Endometrium (tissue), 2 donors: ENCODE measurements around the gene VASH2.

ENCODE experiments used
- FAIRE-seq: peaks from 2 replicates; lab custom pipeline; 2012; peaks lifted over from hg19 to GRCh38; lab: Jason Lieb, UNC
- donor health status: control.
- donor health status: control.

Gene VASH2

DNA sequence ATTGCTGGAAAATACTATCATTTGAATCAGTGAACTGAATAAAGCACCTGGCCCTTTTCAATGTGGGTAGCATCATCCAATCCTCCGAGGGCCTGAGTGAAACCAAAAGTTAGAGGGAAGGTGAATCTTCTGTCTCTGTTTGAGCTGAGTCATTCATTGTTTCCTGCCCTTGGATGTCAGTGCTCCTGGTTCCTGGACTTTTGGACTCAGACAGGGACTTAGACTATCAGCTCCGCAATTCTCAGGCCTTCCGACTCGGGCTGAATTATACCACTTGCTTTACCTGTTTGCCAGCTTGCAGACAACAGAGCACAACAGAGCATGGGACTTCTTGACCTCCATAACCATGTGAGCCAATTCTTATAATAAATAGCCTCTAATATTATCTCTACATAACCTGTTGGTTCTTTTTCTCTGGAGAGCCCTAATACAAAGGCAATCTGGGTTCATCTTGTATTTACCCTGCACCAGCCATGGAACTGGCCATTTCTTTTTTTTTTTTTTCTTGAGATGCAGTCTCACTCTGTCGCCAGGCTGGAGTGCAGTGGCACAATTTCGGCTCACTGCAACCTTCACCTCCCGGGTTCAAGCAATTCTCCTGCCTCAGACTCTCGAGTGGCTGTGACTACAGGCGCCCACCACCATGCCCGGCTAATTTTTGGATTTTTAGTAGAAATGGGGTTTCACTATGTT, 19.2 kb upstream of the VASH2 start:
- no peak for FAIRE-seq

DNA sequence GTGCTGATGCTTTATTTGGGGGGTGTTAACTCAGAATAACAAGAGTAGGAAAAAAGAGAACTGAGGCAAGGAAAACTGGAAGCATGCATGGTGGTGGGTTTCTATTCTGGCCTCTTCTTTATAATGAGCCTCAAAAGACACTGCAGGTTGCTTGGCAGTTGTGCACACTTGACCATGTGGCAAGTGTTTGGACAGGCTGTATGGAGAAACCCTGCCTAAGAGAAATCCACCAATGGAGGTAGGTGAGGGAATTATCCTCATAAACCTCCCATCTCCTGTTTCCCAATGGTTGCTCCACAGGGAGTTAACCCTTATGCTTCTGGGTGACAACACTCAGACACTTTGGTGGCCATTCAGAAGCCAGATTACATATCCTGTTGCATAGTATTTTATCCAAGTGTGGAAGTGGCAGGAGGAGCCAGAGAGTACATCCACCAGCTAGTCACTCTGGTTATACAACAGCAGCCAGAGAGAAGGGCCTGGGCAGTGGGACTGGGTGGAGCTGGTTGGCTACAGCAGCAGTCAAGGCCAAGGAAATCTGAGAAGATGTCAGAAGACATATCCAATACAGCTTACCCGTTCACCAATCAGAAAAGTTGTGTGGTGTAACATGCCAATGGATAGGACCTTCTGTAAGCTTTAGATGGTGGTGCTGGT, 16.4 kb upstream of the VASH2 start:
- FAIRE-seq: no peak

DNA sequence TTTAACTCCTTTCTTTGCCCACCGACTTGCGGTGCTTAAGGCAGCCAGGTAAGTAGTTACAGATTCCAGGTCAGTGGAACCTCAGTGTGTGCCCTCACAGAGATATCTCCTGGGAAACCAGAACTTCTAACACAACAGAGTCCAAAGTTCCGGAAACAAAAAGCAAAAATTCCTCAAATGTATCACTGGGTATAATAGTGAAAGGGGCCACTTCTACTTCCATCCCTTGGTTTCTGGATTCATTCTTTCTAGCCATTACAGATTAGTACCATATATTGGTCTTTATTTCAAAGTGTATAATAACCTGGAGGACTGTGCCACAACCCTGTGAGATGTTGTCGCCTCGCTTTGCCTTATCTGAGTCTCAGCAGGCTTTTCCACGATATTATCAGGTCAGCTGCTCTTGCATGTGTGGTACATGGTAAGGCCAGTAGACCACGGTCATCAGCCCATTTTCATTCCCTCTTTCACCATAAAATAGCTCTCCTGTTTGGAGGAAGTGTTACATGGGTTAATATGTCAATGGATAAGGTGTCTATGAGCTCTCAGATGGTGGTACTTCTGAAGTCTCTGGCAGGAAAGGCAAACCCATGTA, 14.9 kb upstream of the VASH2 start:
- no peak for FAIRE-seq

DNA sequence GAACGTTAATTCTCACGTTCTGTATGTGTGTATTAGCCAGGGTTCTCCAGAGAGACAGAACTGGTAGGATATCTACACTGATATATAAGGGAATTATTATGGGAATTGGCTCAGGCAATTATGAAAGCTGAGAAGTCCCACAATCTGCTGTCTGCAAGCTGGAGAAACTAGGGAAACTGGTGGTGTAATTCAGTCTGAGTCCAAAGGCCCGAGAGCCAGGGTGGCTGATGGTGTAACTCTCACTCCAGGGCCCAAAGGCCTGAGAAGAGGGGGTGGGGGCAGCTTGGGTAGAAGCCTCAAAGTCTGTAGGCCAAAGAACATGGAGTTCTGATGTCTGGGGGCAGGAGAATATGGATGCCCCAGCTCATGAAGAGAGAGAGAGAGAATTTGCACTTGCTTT, 13.3 kb upstream of the VASH2 start:
- no peak for FAIRE-seq

DNA sequence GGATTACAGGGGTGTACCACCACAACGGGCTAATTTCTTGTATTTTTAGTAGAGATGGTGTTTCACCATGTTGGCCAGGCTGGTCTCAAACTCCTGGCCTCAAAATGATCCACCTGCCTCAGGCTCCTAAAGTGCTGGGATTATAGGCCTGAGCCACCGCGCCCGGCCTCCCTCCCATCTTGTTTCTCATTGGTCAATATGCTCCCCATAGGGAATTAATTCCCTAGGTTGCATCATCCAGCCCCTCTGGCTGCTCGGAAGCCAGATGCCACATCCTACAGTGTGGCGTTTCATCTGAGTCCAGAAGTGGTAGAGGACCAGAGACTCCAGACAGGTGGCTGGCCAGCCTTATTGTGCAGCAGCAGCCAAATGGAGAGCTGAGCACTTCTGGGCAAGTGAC, 11.5 kb upstream of the VASH2 start:
- FAIRE-seq: no peak

DNA sequence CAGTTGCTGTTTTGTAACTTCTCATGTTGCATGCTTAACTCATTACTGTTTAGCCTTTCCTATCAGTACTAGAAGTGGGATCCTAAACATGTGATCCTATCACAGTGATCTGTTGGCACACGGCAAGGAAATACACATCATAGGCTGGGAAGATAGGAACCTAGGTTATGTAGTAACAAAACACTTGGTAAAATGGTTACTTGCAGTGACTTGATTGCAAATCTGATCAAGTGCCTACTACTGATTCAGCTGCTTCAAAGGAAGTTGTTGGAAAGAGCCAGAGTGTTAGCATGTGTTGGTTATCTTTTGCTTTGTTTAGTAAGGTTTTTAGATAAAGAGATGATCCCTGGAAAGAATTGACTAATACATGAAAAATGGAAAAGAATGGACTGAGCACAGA, 8.9 kb upstream of the VASH2 start:
- no peak for FAIRE-seq

DNA sequence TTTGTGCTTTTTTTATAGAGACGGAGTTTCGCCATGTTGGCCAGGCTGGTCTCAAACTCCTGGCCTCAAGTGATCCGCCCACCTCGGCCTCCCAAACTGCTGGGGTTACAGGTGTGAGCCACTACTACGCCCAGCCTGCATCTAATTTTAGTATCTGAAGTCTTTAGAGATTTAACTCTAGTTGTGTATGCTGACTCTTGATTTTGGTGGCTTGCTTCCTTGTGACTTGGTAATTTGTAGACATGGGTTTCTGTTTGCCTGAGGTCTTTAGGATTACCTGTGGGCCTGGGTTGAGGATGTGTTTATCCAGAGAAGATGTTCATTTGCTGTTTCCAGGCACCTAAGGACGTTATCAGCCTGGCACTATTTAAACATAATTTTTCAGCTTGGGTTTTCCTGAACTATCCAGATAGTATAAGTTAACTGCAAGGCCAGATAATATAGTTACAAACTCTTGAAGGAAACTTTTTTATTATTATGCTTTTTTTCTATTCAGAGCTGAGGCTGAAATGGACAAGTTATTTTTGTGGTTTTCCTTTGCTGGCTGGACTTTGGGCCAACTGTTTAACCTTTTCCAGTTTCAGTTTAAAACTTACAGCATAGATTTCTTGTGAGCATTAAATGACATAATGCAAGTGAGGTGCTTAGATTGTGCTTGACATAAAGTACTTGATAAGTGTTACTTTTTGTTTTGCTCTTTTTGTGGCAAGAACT, 7.5 kb upstream of the VASH2 start:
- no peak for FAIRE-seq

DNA sequence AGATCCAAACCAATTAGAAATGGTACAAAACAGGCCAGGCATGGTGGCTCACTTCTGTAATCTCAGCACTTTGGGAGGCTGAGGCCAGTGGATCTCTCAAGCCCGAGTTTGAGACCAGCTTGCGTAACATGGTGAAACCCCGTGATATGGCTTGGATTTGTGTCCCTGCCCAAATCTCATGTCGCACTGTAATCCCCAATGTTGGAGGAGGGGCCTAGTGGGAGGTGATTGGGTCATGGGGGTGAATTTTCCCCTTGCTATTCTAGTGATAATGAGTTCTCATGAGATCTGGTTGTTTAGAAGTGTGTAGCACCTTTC, 7.0 kb upstream of the VASH2 start:
- FAIRE-seq: no peak

DNA sequence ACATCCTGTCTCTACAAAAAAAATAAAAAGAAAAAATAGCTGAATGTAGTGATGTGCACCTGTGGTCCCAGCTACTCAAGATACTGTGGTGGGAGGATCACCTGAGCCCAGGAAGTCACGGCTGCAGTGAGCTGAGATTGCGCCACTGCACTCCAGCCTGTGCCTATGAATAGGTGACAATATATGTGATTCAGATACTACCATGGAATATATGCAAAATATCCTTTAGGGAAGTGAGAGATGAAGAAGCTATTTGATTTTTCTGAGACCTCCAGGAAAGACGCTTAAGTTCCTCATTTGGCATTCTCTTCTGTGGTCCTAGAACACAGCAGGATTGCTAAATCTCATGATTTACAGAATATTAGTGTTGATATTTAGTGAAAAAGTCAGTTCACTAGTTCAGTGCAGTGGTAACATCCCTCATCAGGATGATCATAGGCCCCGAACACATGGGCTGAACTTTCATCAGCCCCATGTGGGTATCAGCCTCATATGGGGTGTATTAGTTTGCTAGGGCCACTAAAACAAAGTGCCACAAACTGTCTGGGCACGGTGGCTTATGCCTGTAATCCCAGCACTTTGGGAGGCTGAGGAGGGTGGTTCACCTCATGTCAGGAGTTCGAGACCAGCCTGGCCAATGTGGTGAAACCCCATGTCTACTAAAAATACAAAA, 6.0 kb upstream of the VASH2 start:
- FAIRE-seq: no peak

DNA sequence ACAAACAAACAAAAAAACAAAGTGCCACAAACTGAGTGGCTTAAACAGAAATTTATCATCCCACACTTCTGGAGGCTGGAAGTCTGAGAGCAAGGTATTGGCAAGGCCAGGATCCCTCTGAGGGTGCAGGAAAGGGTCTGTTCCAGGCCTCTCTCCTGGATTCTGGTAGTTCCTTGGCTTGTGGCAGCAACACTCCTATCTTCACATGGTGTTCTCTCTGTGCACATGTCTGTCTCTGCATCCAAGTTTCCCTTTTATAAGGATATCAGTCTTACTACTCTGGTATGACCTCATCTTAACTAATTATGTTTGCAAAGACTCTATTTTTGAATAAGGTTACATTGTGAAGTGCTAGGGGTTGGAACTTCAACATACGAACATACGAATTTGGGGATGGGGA, 5.3 kb upstream of the VASH2 start:
- no peak for FAIRE-seq

DNA sequence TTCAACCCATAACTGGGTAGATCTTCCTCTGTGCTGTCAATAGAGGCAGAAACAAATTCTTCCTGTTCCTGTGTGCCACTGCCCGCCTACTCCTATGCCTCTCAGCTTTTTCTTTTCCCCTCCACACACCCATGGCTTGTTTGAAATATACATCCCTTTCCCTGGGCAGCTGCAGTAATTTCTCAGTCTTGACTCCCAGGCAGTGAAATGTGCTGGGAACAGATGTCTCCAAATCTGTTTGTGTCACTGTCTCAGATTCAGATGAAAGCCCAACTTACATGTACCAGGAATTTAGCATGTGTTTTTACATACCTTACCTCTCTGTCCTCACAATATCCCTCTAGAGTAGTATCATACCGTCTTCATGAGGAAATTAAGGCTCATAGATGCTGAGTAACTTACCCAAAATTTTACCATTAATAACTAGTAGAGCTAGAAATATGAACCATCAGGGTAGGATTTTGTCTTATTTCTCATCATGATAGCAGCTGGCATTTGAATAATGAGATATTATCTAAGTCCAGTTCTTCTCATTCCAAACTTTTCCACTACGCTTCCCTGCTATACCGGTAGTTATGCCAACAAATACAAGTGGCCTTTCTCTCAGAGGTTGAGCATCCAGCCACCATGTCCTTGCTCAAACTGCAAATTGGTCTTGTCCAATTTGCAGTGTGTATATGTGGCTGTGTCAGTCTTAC, 4.7 kb upstream of the VASH2 start:
- FAIRE-seq: no peak

DNA sequence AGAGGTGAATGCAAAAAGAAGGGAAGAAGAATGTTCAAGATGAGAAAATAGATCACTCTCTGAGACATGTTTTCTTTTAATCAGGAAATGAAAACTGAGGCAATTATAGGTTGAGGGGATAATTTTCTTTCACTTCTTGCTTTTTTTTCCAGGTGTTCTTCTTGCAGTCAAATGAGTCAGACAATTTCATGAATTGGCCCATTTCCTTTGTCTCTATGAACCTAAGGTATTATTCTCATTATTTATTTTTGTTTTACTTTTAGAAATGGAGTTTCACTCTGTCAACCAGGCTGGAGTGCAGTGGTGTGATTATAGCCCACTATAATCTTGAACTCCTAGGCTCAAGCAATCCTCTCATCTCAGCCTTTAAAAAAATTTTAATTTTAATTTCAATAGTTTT, 3.5 kb upstream of the VASH2 start:
- FAIRE-seq: no peak

DNA sequence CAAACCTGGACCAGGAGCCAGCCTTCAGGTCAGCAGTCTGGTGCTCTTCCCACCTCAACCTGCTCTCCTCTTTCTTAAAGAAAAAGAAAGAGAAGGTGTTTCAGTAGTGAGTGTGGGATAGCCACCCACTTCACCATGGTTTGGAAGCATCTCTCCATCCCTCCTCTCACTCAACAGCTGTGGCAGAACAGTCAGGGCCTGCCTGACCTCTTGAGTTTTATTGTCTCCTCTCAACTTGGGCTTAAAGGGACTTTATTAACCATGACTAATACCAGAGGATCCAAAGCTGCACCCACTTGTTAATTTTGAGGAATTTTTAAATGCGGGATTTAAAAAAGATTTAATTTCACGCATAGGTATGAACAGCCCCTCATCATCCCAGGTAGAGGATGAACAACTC, 570 bp upstream of the VASH2 start:
- FAIRE-seq: no peak

DNA sequence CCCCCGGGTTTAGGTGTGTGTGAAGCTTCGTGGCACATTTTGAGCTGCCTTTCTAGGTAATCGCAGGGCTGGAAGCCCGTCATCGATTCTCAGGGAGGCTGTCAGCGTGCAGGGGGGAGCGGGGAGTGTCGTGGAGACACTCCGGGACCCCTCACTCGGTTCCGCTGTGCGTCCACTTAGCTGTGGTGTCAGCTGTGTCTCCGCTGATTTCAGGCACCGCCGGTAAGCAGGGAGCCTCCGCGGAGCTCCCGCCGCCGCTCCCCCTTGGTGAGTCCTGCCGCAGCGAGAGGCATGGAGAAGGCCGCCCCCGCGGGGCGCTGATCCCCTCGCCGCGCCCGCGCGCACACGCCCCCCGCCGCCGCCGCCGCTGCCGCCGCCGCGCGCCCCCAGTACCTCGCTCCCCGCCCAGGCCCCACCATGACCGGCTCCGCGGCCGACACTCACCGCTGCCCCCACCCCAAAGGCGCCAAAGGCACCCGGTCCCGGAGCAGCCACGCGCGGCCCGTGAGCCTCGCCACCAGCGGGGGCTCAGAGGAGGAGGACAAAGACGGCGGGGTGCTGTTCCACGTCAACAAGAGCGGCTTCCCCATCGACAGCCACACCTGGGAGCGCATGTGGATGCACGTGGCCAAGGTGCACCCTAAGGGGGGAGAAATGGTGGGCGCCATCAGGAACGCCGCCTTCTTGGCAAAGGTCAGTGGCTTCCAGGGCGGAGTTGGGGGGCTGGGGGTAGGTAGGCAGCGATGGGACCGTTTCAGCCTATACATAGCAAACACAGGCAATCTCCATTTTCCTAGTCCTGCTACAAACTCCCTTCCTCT, 995 bp downstream of the VASH2 start:
- FAIRE-seq: no peak

DNA sequence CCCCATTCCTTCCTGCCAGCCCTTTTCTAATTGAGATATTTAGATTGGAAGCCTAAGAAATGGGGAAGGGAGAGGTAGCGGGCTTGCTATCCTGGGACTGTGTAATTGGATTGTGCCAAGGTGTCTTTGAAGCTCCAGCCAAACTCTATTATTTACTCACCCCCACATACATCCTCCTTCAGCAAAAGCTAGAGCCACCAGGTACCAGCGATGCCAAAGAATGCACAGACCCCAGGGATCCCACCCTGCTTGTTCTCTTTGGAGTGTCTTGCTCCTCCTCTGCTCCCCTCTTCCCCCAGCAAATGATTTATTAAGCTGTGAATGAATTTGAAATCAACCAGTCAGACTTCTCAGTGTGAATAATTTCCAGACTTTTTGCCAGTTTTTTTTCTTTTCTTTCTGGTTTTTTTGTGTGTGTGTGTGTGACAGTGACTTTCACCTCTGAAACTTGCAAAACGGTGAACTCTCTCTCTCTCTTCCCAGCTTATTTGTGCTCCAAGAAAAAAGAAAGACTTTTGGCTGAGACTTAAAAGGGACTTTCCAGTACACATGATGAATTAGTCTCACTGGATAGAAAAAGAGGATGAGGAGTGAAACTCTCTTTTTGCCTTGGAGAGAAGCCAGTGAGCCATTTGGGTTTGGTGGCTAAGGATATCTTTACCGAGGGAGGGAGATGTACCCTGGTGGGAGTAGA, 1.8 kb downstream of the VASH2 start:
- FAIRE-seq: no peak

DNA sequence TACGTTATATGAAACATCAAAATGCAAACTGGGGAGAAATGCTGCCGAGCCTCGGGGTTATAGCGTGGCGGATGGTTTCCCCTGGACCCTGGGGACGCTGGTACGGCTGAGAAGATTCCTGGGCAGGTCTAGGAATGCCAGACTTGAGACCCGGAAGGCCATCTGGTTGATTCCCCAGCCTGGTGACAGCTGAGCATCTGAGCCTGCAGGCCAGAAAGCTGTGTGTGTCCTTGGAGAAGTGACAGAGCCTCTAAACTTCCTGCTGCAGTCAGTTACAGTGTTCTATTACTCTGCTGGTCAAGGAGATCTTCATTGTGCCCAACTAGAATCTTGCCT, 2.3 kb downstream of the VASH2 start:
- FAIRE-seq: no peak

DNA sequence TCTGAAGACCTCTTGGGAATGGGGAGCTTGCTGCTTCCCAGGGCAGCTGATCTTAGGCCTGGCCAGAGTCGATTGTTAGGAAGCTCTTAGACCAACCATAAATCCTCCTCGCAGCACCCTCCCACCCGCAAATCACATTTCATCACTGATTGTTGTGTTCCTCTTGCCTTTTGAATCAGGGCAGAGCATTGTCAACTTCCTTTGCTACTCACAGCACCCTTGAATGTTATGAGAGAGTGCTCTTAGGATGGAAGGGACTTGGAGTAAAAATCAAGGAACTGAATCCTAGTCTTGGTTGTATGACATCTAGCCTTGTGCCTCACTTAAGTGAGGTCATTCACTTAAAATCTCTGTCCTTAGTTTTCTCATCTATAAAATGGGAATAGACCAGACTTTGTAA, 3.0 kb downstream of the VASH2 start:
- FAIRE-seq: no peak

DNA sequence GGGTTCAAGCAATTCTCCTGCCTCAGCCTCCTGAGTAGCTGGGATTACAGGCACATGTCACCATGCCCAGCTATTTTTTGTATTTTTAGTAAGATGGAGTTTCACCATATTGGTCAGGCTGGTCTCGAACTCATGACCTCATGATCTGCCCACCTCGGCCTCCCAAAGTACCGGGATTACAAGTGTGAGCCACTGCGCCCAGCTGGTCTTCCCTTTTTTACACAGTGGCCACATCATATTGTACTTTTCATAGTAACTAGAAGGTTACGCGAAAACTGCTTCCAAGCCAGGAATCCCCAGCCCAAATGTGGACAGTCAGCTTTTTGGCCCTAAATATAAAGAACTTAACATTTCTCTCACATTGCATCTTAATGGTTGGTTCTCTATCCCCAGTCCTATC, 4.2 kb downstream of the VASH2 start:
- no peak for FAIRE-seq

DNA sequence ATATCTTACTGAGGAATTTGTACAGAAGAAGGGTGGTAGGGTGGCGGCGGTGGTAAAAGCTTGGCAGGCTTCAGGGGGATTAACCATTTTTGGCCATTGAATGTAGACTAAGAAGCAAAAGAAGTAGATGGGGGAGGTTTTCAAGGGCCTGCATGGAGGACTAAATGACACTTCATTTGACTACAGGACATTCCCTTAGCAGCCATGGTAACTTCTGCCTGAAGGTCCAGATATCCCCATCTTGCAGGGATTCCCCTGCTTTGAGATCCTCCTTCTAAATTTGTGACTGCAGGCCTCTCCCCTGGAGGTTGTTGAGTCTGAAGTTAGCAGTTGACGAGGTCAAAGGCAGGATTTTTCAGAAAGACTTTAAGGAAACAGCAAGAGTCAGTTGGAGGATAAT, 4.8 kb downstream of the VASH2 start:
- no peak for FAIRE-seq

DNA sequence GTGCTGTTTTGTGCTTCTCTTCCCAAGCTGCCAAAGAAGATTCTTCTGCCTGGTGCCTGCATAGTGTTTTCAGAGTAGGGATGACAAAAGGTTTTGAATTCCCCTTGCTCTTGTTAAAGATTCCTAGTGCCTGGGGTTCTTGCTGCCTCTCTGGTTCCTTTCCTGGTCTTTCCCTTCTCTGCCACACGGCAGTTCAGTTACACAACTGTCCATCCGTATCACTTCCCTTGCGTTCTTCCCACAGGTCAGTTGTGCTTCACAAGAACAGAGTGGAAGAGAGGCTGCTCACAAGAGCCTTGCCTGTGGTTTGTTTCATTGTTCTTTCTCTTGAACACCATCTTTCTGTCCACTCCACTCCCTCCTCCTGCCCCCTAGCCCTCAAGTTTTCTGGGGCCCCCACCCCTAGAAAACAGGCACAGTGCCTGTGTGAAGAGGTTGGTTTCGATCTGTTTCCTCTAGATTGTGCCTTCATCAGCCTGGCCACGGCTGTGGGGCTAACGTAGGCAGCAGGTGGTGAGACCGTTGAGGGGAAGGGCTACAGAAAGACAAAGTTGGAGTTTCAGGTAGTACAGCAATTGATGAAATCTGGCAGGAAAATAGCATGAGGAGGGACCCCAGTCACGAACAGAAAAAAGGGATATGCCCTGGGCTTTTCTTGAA, 5.8 kb downstream of the VASH2 start:
- FAIRE-seq: no peak
